Spinal cord (tissue), 10 donors: ENCODE data around the gene MTFMT. TPM values are rescaled to one million over a fixed set of nuclear protein-coding genes. Genes with fewer than 3 reads are reported as not detected.
"Not testable (repeated sequence)": the region's sequence is repeated elsewhere in the genome, so short reads cannot be mapped to it uniquely, and the experiment has no call there.

ENCODE experiments used
- DNase-seq, 6 donors: peaks; one replicate each; pipeline versions ENCODE4 v3.0.0 to v3.0.0-alpha.2; 2013 to 2015; ENCODE audit warnings: low spot score in 6 of 6, low read depth in 4 of 6
- H3K27ac ChIP-seq: one replicate; pipeline ENCODE4 v1.5.1; 2013; ENCODE audit warnings: low read depth, low read length, control low read depth
- H3K27me3 ChIP-seq: one replicate; pipeline ENCODE4 v1.6.1; 2013; ENCODE audit warnings: low read length; ENCODE audit not compliant: control insufficient read depth, insufficient read depth
- H3K36me3 ChIP-seq: one replicate; pipeline ENCODE4 v1.6.1; 2013; ENCODE audit warnings: low read length; ENCODE audit not compliant: control insufficient read depth, insufficient read depth
- H3K4me1 ChIP-seq: one replicate; pipeline ENCODE4 v1.6.1; 2013; ENCODE audit warnings: low read length; ENCODE audit not compliant: control insufficient read depth, insufficient read depth
- H3K4me3 ChIP-seq: one replicate; pipeline ENCODE4 v1.5.1; 2013; ENCODE audit warnings: low read depth, low read length, control low read depth
- H3K9me3 ChIP-seq: one replicate; pipeline ENCODE4 v1.6.1; 2013; ENCODE audit warnings: low read length; ENCODE audit not compliant: control insufficient read depth, insufficient read depth
- WGBS: methylation state at CpG from one replicate; pipeline ENCODE4 v1.1.5; 2013; ENCODE audit warnings: missing lambda C conversion rate; ENCODE audit not compliant: insufficient coverage; 5-methylcytosine and 5-hydroxymethylcytosine counted together
- polyA plus RNA-seq, 2 donors: library from polyadenylated mRNA; unstranded; fragments of 120-200 nt; gene quantifications; one replicate each; pipeline ENCODE4 v1.2.1, GENCODE V29; 2013; ENCODE audit not compliant: insufficient read length in 2 of 2
- total RNA-seq, 2 donors: library from RNA; depleted of rRNA in 1 of 2; stranded (reverse); fragments of 120-200 nt in 1 of 2; fragments of >200 nt in 1 of 2; gene quantifications; one replicate each; pipeline versions ENCODE4 v1.2.3 to v1.2.4, GENCODE V29; 2013 to 2014
- donor health status: healthy.

Gene MTFMT
- total and polyA plus RNA-seq, 4 donors, result 14.9 to 19.7 (median 16.7) TPM

DNA sequence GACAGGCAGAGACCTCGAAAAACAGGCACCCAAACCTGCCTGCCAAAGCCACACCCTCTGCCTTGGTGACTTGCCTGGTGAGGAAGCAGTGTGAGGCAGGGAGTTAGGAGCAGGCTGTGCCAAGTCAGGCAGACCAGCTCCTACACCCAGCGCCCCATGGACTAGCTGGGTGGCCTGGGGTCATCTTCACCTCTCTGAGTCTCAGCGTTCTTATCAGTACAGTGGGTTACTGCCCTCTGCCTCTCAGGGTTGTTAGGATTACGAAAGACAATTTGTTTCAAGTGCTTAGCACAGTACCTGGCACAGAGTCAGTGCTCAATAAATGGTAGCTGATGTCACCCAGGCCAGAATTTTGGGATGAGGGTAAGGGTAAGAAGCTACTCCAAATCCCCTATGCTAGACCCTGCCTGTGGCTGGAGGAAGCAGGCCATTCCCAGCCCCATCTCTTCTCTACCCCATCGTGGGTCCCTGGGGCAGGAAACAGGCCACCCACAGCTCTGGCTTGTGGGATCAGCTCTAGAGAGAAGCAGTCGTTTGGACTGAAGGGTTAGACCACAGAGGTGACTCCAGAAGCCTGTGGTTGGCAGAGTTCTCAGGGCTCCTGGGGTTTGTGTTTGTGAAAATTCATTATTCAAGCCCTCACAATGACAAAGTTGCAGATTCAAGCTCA lies 25.9 kb upstream of the MTFMT start:
- Histone ChIP-seq H3K36me3 (peaks cover 9% of the 10 kb centered on the region), H3K27ac (no peak overlapping the region), H3K9me3 (no peaks in the 10 kb centered on the region), H3K4me1 (peaks cover 42% of the 10 kb centered on the region), H3K4me3 (no peak overlapping the region), H3K27me3 (no peaks in the 10 kb centered on the region)
- 63% methylated on average over 2 of the region's 6 CpGs for WGBS
- DNase-seq, result no peak

DNA sequence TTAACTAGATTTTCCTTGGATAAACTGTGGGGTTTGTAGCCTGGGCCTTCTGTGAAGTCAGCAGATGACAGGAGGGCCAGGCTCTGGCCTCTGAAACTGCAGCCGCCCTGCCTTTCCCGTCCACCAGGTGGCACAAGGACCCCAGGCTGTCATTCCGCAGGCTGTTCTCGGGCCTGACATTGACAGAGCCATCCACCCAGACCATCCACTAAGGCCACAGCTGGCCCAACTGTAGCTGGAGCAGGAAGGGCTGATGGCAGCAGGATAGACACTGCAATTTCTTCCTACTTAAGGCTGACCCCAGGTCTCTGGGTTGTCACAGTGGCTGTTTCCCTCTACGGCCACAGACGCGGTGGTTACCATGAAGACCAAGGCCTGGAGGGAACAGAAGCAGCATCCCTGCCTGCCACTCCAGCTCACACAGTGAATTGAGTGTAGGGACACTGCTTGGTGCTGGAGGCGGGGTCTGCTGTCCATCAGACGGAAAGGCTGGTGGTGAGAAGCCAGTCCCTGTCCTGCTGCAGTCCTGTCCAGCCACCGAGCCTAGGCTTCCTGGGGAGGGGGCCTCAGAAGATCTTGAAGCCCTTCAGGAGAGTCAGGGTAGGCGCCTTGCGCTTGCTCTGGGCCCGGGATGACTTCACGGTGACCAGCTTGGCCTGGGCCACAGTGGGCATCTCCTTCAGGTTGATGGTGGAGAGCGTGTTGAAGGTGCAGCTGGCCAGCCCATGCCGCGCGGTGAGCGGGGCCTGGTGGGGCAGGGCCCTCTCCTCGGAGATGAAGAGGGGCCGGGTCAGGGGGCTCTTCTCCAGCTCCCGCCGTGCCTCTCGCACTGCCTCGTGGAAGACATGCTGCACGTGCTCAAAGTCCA lies 25.1 kb upstream of the MTFMT start:
- DNase-seq, result peak in 3 of 6 donors; percentile 40 to 88 (median 83)
- peaks cover 9% of the 10 kb centered on the region for H3K36me3 ChIP-seq
- H3K27me3 ChIP-seq, result no peaks in the 10 kb centered on the region
- H3K9me3 ChIP-seq, result no peaks in the 10 kb centered on the region
- H3K4me3 ChIP-seq, result no peak overlapping the region
- H3K4me1 ChIP-seq, result peaks cover 45% of the 10 kb centered on the region
- H3K27ac ChIP-seq, result no peak overlapping the region
- 70% methylated on average over 23 of the region's 26 CpGs for WGBS

DNA sequence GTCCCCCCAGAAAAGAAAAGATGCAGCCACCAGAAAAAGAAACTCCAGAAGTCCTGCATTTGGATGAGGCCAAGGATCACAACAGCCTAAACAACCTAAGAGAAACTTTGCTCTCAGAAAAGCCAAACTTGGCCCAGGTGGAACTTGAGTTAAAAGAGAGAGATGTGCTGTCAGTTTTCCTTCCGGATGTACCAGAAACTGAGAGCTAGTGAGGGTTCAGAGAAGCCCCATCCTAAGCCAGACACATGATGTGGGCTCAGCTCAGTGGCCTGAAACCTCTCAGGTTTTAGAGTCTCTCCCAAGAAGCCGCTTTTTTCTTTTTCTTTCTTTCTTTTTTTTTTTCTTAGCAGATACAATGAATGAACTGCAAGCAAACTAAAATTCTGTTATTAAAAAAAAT lies 23.5 kb upstream of the MTFMT start:
- H3K27ac ChIP-seq, result no peak overlapping the region
- H3K4me3 ChIP-seq, result no peak overlapping the region
- no peaks in the 10 kb centered on the region for H3K9me3 ChIP-seq
- H3K4me1 ChIP-seq, result peaks cover 43% of the 10 kb centered on the region
- no peaks in the 10 kb centered on the region for H3K27me3 ChIP-seq
- WGBS, result 89% methylated on average over 1 of the region's 2 CpGs
- peaks cover 9% of the 10 kb centered on the region for H3K36me3 ChIP-seq
- no peak for DNase-seq

DNA sequence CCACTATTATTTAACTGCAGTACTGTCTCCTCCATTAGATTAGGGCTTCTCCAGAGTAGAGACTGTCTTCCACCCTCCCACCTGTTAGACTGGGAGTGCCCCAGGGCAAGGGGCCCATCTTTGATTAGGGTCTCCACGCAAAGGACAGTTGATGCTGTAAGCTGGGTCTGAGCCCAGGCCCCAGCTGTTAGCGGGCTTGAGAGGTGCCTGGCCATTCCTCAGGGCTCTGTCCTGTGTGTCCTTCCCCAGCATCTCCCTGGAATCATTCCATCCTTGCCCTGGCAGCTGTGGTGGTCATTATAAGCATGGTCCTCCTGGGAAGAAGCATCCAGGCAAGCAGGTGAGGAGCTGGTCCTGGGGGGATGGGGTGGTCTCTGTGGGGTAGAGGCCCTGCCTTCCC lies 21.8 kb upstream of the MTFMT start:
- Histone ChIP-seq H3K27me3 (no peaks in the 10 kb centered on the region), H3K9me3 (no peaks in the 10 kb centered on the region), H3K36me3 (peaks cover 5% of the 10 kb centered on the region), H3K4me3 (no peak overlapping the region), H3K4me1 (peaks cover 34% of the 10 kb centered on the region), H3K27ac (no peak overlapping the region)
- 74% methylated on average over 2 of the region's 2 CpGs for WGBS
- DNase-seq, result no peak

DNA sequence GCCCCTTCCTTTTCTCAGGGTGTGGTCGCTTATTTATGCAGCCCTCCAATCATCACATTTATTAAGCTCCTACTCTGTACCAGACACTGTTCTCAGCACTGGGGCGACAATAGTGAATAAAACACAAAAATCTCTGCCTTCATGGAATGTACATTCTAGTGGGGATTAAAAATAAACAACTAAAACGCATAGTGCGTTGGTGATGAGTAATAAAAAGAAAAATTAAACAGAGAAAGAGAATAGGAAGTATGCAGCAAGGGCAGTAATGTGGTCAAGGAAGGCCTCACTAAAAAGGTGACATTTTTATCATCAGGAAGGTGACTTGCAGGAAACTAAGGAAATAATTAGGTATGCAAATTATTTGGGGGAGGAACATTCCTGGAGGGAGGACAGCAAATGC lies 20.8 kb upstream of the MTFMT start:
- no peak for DNase-seq
- H3K9me3 ChIP-seq, result no peaks in the 10 kb centered on the region
- no peak overlapping the region for H3K27ac ChIP-seq
- WGBS, result 68% methylated on average over 3 of the region's 4 CpGs
- peaks cover 5% of the 10 kb centered on the region for H3K36me3 ChIP-seq
- no peak overlapping the region for H3K4me3 ChIP-seq
- peaks cover 30% of the 10 kb centered on the region for H3K4me1 ChIP-seq
- no peaks in the 10 kb centered on the region for H3K27me3 ChIP-seq

DNA sequence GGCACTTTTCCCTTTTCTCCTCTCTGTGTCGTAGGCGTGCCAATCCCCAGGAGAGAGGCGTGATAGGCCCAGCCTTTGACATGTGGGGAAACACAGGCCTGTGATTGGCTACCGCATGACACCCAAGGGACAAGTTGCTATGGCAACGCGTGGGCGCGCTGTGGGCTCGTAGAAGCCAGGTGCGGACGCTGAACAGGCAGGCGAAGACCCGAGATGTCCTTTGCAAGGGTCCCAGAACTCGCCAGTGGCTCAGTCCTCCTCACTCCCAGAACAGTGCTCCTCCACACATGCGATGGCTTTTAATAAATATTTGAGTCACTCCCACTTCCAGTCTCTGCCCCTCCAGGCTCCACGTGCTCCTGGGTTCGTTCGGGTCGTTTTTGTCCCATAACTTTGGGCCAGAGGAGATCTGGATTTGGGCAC lies 20.0 kb upstream of the MTFMT start:
- Histone ChIP-seq H3K27ac (no peak overlapping the region), H3K9me3 (no peaks in the 10 kb centered on the region), H3K4me1 (peaks cover 24% of the 10 kb centered on the region), H3K4me3 (peak overlapping the region; percentile 38), H3K36me3 (no peaks in the 10 kb centered on the region), H3K27me3 (no peaks in the 10 kb centered on the region)
- peak in 5 of 6 donors; percentile 87 to 99 (median 92) for DNase-seq
- WGBS, result under 1% methylated on average over 18 of the region's 19 CpGs

DNA sequence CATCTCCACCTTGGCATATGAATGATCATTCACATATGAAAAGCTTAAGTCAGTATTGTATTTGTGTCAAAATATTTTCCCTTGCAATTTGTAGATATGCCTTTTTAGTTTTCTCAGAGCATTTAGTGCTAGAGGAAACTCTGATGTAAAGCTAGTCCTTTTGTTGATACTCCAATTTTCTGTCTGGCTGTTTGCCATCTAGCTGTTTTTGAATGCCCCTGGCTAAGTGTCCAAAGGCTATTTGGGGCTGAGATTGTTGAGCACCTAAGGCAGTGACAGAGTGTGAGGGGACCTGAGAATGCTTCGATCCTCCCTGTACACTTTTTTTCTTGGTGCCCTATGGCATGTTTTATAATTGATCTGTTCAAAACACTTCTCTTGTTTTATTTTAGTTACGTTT lies 18.8 kb upstream of the MTFMT start:
- Histone ChIP-seq H3K27me3 (no peaks in the 10 kb centered on the region), H3K27ac (no peak overlapping the region), H3K36me3 (no peaks in the 10 kb centered on the region), H3K9me3 (no peaks in the 10 kb centered on the region), H3K4me1 (peaks cover 21% of the 10 kb centered on the region), H3K4me3 (no peak overlapping the region)
- DNase-seq, result peak in 2 of 6 donors; percentile 25 to 45
- no CpG with 5 or more reads among the region's 2 CpGs for WGBS

DNA sequence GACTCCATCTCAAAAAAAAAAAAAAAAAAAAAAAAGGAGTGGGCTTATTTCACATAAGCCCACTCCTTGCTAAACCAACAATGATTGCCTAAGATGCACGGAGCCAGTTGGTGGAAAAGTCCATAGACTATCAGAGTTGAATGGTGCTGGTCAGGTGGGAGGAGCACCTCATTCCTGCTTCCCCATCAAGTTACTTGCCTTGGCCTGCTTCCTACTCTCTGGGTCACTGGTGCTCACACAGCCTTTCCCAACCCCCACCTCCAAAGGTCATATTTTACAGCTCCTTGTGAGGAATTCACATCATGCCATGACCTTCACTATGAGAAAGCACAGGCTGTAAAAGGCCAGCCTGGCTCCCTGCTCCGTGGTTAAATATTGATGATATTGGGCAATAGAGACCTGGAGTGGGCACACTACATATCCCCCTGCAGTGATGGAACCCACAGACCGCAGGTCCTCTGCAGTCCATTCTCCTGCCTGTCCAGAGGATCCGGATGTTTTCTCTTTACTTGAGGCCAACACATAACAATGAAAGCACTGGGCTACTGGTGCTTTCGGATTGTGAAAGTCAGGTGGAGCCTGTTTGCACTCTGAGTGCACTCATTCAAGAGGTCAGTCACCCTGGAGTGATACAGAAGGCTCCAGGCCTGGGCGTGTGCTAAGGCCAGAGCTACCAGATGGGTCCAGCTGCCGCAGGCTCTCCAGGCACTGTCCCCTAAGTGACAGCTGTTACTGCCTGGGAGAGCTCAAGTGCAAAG lies 15.5 kb upstream of the MTFMT start, which contains the start of gene SLC51B:
Gene SLC51B (plus strand): TSS at position 664 of the 758 bp plus-strand sequence. CDS start 4,618 bp downstream, outside the sequence.
- Histone ChIP-seq H3K27ac (no peak within 1 kb of the TSS), H3K4me1 (peaks cover 19% of the 10 kb centered on the region), H3K36me3 (no peaks in the 10 kb centered on the region), H3K9me3 (no peaks in the 10 kb centered on the region), H3K4me3 (no peak within 1 kb of the TSS), H3K27me3 (no peaks in the 10 kb centered on the region)
- no peak for DNase-seq
- WGBS, result 78% methylated on average over 5 of the region's 7 CpGs

DNA sequence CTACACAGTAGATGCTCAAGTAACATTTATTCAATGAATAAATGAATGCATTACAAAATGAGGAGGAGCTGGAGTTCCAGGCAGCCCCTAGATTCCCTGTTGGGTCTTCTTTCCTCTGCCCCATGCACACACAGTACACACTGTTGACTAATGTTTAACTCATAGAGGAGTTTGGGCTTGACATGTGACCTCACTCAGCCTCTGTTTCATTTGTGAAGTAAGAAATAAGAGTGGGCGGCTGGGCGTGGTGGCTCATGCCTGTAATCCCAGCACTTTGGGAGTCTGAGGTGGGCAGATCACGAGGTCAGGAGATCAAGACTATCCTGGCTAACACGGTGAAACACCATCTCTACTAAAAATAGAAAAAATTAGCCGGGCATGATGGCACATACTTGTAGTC lies 14.8 kb upstream of the MTFMT start:
- H3K4me1 ChIP-seq, result peaks cover 12% of the 10 kb centered on the region
- WGBS, result no CpG with 5 or more reads among the region's 5 CpGs
- H3K9me3 ChIP-seq, H3K4me3 ChIP-seq, DNase-seq, H3K27ac ChIP-seq, H3K36me3 ChIP-seq, H3K27me3 ChIP-seq: not testable (repeated sequence)
